ENCODE measurements around the gene CCDC15. TPM values are rescaled to one million over a fixed set of nuclear protein-coding genes. Genes with fewer than 3 reads are reported as not detected.

The CCDC15 gene
- total and polyA plus RNA-seq, 2 of the 13 experiments (the other 11 are each of a cell fraction or from before 2014, with no cell fraction given) = 2.2 to 4.6 TPM

GRCh38 chr11:124934862-124935547 lies 19.0 kb upstream of the CCDC15 start (continued):
- TF ChIP-seq MAFK (conservative IDR thresholded peaks at IDR 0.05 in 1 of 2, IDR thresholded peaks at IDR 0.05 in 1 of 2; ENCODE audit: low read length in 2 of 2) = no peak
- no peak for TF ChIP-seq ZNF225 (CRISPR knock-in tag; IDR thresholded peaks at IDR 0.05)
- TF ChIP-seq NFIC (IDR thresholded peaks at IDR 0.05; ENCODE audit: low read length) = no peak
- no peak for TF ChIP-seq YEATS4 (CRISPR knock-in tag; IDR thresholded peaks at IDR 0.05; ENCODE audit: borderline replicate concordance)
- TF ChIP-seq ZNF780A (CRISPR knock-in tag; IDR thresholded peaks at IDR 0.05) = no peak
- TF ChIP-seq ZNF574 (CRISPR knock-in tag; IDR thresholded peaks at IDR 0.05) = no peak
- TF ChIP-seq ZFP36 (IDR thresholded peaks at IDR 0.05; ENCODE audit: borderline replicate concordance, low read depth, low read length, partially characterized antibody) = no peak
- no peak for TF ChIP-seq ZNF772 (CRISPR knock-in tag; IDR thresholded peaks at IDR 0.05)
- no peak for TF ChIP-seq POGK (CRISPR knock-in tag; conservative IDR thresholded peaks at IDR 0.05)
- TF ChIP-seq RBAK (CRISPR knock-in tag; IDR thresholded peaks at IDR 0.05) = no peak
- TF ChIP-seq ZNF333 (CRISPR knock-in tag; IDR thresholded peaks at IDR 0.05; ENCODE audit: borderline replicate concordance) = no peak
- no peak for TF ChIP-seq ZNF407 (CRISPR knock-in tag; IDR thresholded peaks at IDR 0.05; ENCODE audit: not compliant biosample characterization)
- TF ChIP-seq TBP (CRISPR knock-in tag; IDR thresholded peaks at IDR 0.05) = no peak
- TF ChIP-seq NCOA5 (CRISPR knock-in tag; IDR thresholded peaks at IDR 0.05) = no peak
- no peak for TF ChIP-seq CBX1 (IDR thresholded peaks at IDR 0.05; ENCODE audit: low read depth)
- peak; percentile 36 for TF ChIP-seq FOSL2 (CRISPR knock-in tag; IDR thresholded peaks at IDR 0.05)
- TF ChIP-seq EP300 (IDR thresholded peaks at IDR 0.05; ENCODE audit: low read depth in 2 of 2, low read length in 2 of 2) = peak in 1 of 2 experiments; percentile 64; a peak in 1 of 4 replicates
- no peak for TF ChIP-seq EP300 (CRISPR knock-in tag; IDR thresholded peaks at IDR 0.05; ENCODE audit: borderline replicate concordance)

Measured in HepG2 (cell line).